TTC549 (cell line): Measurements from ENCODE around the gene SDF4.

Source experiments
- FAIRE-seq: peaks from 2 replicates; lab custom pipeline; 2012; peaks lifted over from hg19 to GRCh38; lab: Jason Lieb, UNC

Gene SDF4

DNA sequence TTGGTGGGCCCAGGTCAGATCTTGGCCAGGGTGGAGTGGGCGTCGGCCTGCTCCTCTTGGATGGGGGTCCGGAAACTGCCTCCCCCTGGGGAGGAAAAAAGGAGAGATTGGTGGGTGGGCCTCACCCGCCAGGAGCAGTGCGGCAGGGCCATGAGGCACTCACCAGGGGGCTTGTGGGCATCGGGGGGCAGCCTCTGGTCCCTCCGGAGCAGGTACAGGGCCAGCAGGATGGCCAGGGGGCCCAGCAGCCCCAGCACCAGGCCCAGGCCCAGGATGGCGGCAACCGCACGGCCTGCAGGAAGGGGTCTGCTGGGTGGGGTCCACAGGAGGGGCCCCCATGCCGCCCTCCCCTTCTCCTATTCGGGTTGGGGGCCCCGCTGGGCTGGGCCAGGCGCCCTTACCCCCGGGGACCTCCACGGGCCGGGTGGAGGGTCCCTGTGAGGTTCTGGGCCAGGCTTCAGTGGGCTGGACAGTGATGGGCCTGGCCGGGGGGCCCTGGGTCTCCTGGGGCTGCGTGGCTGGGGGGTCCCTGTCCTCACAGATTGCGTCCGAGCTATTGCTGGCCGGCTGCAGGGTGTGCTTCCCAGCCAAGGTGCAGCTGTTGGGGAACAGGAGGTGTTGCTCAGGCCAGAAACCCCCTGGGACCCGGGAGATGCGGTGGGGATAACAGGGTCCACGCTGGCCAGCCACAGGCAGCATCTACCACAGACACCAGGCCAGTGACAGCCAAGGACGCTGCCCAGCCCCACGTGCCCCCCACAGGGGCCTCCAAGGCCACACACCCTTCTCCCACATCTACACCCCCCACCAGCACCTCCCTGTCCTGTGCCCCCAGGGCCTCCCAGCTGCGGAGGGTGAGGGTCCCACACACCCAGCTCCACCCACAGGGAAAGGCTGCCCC, 20.0 kb downstream of the SDF4 start:
- no peak for FAIRE-seq

DNA sequence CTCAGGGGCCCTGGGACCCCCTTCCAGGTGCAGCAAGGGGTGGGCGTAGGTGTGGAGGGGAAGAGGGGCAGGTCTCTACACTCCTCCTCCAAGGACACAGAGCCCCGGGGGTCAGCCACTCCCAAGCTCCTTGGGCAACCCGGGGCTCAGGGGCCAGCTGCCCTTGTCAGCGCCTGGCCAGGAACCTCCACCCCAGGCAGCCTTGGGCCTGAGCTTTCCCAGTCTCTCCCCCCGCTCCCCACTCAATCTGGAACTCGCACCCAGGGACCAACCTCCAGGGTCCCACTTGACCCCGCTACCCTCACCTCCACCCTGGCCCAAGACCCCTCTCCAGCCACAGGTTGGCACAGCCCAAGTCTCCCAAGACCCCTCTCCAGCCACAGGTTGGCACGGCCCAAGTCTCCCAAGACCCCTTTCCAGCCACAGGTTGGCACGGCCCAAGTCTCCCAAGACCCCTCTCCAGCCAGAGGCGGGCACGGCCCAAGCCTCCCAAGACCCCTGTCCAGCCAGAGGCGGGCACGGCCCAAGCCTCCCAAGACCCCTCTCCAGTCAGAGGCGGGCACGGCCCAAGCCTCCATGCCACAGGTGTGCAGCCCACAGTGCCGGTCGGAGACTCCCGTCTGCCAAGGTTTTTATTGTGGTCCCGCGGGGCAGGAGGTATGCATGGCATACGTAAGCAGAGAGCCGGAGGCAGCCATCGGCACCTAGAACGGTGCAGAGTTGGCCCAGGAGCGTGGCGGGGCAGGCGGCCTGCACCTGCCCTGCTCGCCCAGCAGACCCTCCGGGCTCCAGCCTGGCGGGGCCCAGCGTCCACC, 20.9 kb downstream of the SDF4 start:
- FAIRE-seq = no peak

DNA sequence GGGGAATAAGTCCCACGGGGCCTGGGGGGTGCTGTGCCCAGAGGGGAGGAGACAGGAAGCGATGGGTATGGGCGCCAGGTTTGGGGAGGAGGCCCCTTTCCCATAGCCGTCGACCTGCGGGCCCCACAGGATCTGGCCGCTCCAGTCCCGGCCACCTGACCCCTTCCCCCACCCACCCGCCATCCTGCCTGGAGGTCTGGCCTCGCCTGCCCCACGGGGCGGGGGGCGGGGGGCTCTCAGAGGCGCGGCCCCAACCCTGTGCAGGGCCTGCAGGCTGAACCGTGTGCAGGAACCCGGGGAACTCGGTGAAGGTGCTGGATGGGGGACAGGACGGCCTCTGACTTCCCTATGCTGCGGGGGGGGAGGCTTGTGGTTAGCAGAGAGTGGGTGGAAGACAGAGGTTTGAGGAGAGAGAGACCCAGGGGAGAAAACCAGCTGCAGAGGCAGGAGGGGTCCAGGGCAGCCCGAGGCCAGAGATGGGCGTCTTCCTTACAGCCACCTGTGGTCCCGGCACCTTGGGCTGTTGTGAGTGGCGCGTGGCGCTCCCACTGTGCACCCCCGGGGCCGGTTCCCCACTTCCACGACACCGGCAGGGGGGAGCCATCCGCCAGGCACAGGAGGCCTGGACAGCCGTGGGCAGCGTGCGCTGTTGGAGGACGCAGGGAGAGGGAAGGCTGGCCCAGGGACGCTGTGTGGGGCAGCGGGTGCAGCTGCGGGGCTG, 22.9 kb downstream of the SDF4 start:
- FAIRE-seq = no peak

DNA sequence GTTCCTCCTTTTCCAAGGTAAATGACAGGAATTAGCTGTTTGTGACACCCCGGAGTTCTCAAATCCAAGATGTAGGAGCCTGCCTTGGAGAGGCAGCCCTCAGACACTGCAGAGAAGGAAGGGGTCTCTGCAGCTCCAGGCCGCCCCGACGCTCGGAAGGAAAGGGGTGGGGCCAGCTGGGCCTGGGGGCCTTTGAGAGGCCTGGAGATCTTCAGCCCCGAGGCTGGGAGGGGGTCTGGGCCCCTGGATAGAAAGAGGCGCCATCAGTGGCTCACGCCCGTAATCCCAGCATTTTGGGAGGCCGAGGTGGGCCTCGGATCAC, 24.3 kb downstream of the SDF4 start:
- no peak for FAIRE-seq

DNA sequence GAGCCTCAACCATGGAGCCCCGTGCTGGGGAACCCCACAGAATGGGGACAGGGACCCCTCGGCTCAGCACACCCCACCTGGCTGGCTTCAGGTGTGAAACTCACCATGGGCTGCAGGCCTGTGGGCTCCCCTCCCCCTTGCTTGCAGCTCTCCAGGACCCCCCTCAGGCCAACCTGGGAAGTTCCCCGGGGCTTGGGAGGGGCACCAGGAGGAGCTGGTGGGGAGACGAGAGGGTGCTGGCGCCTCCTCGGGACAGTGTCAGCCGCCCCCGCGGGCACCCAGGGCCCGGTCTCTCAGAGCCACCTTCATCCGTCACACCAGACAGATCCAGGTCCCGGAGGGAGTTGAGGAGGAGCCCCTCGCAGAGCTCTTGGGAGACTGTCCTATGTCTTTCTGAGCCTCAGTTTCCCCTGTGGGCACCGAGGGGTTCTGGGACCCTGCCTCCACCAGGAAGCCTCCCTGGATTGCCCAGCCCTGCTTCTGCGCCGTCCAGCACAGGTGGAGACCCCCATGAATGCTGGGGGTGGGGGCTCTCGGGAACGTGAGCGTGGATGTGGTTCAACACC, 24.8 kb downstream of the SDF4 start:
- no peak for FAIRE-seq

DNA sequence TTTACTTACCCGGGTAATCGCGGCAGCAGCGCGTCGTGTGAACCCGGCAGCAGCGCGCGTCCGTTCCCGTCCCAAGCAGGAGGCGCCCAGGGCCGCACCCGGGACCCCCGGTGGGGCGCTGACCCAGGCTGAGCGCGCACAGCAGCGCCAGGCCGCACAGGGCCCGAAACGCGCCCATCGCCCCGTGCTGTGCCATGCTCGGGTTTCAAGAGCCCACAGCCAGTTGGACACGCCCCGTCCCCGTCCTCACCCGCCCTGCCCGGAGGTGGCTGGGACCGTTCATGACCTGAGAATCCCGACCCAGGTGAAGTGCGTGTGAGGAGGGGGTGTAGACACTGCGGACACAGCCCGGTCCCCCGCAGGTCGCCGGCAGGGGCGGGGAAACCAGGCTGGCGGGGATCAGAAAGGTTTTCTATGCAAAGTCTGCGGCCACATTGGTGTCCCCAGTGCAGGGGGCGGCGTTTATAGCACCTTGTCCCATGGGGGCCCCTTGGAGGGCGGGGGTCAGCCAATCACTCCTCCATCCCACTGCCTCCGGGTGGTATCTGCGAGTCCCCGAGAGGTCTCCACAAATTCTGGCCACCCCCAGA, 25.3 kb downstream of the SDF4 start, which contains the start of gene TNFRSF18:
Gene TNFRSF18, minus strand, starts transcription at position 217 of the 590 bp plus-strand sequence. Its CDS starts 21 bp downstream, at position 196.
- FAIRE-seq = no peak

DNA sequence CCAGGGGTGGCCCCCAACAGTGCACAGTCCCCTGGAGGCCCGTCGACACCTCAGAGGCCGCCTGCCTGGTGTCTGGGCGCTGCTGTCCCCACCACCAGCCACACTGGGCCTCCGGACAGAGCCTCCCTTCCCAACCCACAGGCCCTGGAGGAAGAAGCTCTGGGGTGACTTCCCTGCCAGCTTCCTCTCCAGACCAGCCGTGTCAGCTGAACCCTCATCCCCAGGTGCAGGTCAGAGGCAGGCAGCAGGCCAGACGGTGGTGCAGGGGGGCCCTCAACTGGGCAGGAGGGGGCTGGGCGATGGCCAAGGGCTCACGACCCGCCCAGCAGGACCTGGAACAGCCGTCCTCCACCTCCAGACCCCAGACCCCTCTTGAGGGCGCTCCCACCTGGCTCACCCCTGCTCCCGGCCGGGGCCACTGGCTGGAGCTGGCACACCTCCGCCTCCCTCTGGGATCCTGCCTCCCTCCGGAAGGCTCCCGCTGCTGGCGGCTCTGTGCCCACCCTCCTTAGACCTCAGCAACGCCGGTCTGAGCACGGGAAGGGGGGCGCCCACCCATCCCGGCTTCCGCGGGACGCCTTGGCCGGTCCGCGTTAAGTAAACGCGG, 25.9 kb downstream of the SDF4 start:
- FAIRE-seq = no peak

DNA sequence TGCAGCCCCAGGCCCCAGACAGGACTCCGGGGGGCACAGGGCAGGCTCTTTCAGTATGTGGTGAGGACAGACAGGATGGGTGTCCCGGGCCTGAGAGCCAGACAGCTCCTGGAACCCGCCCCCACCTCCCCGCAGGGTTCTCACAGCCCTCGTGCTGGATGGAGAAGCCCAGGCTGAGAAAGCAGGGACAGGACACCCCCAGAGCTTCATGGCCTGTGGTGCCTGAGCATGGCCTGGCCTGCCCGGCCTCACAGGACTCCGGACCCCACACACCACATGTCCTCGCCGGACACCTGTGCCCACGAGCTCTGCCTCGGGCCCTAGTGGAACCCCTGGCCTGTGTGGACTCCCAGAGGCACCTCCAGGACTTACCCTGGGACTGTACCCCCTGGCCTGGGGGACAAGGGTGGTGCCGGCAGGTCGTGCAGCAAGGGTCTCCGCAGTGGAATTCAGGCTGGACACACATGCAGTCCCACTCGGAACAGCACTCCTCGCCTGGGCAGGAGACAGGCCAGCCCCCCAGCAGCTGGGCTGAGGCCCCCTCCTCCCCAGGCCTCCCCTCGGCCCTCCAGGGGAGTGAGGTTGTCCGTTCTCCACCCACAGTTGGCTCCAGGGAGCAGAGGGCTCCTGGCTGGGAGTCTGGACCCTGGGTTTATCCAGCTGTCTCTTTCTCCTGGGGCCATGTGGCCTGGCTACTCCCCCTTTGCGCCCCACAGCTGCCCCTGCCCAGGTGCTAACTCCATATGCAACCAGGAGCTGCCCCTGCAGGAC, 26.6 kb downstream of the SDF4 start:
- no peak for FAIRE-seq

DNA sequence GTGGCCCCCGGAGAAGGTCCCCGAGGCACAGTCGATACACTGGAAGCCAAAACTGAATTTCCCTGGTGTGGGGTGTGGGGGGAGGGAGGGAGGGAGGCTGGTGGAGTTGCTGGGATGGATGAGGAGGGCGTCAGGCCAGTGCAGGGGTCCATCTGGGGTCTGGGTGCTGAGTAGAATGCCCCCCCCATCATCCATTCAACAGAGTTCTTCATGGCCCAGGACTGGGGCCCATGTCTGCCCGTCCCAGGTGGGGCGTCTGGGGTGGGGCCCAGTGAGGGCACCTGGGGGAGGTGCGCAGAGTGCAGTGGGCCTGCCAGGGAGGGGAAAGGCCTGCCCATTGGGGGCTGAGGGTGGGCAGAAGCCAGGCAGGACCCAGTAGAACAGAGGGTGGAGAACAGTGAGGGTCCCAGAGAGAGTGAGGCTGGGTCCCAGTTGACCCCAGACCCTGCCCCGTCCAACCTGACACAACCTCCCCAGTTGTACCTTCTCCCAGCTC, 27.3 kb downstream of the SDF4 start:
- FAIRE-seq = no peak

DNA sequence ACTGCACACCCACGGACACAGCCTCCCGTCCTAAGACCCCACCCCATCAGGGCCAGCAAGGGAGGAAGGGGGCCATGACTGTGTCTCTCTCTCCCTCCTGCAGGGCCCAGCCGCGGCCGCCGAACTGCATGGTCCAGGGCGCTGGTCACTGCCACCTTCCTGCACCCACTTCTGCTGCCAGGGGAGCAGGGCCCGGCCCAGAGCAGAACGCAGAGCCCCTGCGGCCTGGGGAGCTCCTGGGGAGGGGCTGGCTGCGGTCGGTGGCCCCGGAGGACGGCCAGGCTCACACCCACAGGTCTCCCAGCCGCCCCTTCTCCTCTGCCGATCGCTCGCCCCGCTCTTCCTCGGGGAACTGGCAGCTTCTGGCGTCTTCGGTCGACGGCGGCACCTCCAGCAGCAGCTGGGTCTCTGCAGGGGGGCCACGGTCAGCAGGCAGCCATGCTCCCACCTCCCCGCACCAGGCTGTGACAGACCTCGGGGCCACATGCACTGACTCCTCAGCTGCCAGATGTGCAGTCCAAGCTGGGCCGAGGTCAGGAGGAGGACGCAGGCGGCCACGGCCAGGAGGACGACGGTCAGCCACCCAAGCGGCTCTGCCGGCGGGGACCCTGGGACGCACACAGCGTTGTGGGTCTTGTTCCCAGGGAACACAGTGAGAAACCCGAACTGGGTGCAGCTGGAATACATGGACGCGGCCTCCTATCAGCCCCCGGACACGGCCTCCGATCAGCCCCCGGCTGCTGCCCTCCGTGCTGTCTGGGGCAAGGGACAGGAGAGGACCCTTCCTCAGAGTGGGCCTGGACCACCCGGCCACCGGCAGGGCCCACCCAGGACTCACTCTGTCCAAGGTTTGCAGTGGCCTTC, 28.0 kb downstream of the SDF4 start:
- FAIRE-seq = no peak

DNA sequence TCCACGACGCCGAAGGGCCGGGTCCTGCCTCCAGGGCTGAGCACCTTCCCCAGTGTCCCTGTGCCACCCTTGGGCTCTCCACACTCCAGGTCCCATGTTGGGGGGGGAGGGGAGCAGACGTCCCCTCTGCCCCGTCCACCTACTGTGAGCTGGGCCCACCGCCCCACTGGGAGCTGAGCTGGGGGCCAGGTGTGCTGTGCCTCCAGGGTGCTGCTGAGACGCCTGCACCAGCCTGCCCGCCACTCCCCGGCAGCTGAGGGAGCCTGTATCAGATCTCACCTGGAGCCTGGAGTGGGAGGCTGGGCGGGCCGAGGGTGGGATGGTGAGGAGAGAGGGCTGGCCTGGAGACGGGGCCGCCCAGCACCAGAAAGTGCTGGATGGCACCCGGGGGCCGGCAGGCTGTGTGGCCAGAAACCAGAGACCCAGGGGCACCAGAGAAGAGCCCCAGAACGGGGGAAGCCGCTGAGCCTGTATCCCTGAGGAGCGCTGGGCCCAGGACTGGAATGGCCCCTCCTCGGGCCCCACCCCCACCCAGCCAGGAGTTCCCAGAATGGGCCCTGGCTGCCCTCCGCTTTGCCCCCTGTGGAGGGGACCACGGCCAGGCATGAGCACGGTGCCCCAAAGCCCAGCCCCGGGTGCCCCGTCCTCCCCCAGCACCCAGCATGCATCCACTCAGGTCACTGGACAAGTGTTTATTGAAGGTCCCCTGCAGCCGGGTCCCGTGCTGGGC, 28.8 kb downstream of the SDF4 start:
- FAIRE-seq = no peak

DNA sequence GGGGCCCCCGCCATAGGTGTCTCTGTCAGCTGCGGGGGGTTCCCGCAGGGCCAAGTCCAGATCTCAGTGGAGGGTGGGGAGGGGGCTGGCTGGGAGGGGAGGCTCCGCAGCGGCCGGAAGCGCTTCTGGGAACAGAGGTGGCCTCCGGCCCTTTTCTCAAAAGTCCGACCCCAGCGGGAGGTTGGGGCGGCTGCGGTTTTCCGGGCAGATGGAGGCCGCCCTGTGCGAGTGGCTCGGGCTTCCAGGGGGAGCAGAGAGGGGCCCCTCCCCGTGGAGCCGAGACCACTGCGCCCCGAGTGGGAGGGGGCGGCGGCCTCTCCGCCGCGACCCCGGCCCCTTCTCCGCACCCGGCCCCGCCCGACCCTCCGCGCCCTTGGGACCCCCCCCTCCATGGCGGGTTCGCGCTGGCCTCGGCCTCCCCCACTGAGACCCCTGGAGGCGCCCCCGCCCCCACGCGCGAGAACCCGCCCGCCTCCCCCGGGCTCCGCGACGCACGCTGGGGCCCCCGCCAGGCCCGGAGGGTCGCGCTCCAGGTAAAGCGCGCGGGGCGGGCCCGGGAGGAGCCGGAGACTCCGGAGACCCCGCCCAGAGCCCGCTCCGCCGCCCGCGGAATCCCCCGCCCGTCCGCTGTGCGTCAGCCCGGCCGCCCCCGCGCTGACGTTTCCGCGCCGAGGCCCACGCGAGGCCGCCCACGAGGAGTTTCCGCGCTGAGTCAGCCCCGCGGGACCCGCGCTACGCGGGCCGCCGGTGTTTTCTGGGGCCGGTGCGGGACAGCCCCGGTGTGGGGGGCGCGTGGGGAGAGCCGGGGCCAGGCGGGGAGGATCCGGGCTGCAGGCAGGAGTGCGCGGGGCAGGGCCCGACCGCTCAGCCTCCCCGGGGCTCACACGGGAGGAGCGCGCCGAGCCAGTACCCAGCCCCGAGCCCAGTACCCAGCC, 30.7 kb downstream of the SDF4 start:
- no peak for FAIRE-seq

DNA sequence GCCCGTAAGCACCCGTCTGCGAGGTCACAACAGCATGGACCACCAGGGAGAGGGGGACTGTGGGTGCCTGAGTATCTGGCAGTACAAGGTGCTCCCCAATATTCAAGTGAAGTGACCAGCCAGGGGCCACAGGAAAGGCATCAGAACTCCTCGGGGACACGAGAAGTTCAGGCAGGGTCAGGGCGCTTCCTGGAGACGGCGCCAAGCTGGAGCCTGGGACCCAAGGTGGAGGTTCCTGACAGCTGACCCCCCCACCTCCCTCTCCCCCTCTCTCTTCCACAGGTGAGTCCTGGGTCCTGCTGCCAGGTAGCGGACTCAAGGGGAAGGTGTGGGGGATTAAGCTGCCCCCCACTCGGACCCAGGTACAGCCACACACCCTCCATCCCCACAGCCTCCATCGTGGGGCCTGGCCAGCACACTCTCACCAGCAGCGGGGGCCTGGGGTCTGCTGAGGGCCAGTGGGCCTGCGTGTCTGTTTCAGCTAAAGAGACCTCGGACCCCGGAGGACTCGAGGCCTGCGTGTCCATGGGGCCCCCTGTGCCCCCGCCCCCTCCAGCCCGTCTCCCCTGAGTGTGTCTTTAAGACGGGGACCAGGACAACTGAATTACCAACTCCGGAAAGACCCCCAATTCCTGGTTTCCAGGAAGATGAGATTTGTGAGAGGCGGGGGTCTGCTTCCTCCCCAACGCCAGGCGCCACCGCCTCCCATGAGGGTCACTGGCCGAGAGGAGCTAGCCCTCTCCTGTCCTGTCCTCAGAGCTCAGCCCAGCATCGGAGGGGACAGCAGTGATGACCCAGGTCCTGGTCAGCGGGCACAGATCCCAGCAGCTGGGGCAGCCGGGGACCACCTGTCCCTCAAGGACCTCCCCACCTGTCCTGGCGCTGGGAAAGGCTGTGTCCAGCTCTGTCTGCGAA, 31.6 kb downstream of the SDF4 start:
- FAIRE-seq = no peak

DNA sequence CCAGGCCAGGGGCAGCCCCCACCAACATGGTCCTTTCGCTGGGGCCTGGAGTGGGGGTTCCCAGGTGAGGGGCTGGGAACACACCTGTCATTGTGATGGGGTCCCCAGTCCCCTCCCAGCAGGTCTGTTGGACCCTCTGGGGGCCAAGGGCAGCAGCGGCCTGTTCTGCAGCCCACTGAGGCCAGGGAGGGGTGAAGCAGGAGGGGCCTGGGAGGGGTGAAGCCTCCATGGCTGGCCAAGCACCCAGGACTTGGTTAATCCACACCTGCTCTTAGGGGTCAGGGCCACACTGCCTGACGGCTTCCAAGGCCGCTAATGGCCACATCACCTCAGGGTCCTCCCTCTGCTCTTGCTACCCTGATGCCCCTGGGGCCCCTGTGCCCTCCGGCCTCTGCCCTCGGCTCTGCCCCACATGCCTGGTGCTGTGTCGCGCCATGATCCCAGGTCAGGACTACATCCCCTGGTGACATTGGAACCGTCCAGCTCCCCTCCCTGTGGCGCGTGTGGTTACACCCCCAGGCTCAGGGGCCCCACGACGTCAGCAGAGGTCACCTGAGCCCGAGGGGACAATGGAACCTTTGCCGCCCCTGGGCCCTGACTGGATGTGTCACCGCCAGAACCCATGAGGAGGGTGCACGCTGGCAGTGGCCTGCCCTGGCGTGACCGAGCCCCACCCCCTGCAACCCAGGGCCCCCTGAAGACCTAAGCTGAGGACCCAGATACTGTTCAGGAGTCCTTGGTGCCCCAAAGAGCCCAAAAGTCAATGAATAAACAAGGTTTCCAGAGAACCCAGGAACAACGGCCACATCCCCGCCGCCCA, 32.5 kb downstream of the SDF4 start:
- FAIRE-seq = no peak

DNA sequence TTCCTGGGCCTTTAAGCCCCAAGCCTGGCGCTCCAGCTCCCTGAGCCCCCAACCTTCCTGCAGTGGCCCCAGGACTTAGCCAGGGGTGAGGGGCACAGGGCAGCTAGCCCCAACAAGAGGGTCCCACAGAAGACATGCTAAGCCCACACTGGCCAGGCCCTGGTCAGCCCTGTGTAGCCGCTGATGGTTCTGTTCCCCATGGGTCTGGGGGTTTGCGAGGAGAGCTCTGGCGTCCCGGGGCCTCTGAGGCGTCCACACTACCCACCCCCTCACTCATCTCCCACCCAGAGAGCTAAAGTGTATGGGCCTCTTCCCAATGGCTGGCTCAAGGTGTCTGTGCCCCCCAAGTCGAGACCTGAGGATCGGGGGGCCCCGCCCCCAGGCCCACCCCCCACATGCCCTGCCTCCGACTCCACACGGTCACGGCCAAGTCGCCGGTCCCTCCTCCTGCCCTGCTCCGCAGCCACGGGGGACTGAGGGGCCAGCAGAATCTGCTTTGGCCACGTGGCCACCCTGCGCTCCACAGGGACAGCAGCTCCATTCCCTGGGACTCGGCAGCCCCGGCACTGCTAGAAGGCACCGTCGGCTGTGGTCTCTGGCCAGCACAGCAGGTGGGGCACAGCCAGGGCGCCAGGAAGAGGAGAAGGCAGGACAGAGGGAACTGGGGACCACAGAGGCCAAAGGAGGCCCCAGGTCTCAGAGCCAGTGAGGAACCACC, 33.2 kb downstream of the SDF4 start:
- no peak for FAIRE-seq
